HepG2 (cell line): ENCODE results near the gene KCNAB1. TPM values are rescaled to one million over a fixed set of nuclear protein-coding genes. Genes with fewer than 3 reads are reported as not detected.
"Not testable (repeated sequence)": the region's sequence is repeated elsewhere in the genome, so short reads cannot be mapped to it uniquely, and the experiment has no call there.

ENCODE experiments used
- ATAC-seq: fragments of 200-7000 bp; cut with Tn5 transposase; 3 replicates; pipeline ENCODE4 v1.9.1; 2020; ENCODE audit warnings: mild to moderate bottlenecking, moderate library complexity
- BruUV-seq: library from RNA; stranded (reverse); fragments of 400-500 nt; replicated peaks from 2 replicates; lab custom pipeline; 2021; lab: Mats Ljungman, UMichigan
- CTCF ChIA-PET: fragments of 300-600 bp; formaldehyde crosslinking; extraction: SDS; loops from one replicate; lab custom pipeline; 2021; ENCODE audit warnings: low total read pairs, inconsistent platforms, low intra/inter-chr PET ratio; lab: Yijun Ruan, JAX
- POLR2A ChIA-PET: fragments of 350-600 bp; sonication (Branson Sonifier 250); formaldehyde crosslinking; loops from one replicate; lab custom pipeline; 2020; ENCODE audit warnings: antibody characterized with exemption, inconsistent platforms; lab: Yijun Ruan, JAX
- DNase-seq: peaks from one replicate; pipeline ENCODE4 v3.0.0-alpha.2; 2015; ENCODE audit warnings: low spot score
- FAIRE-seq: peaks from 3 replicates; lab custom pipeline; 2011; peaks lifted over from hg19 to GRCh38; lab: Jason Lieb, UNC
- H2AFZ ChIP-seq: one replicate; pipeline ENCODE4 v1.6.1; 2011; ENCODE audit warnings: low read length, inconsistent platforms
- H3K27ac ChIP-seq: fragments of 300-600 bp; 3 replicates; pipeline ENCODE4 v1.8.0; 2011; ENCODE audit warnings: mixed run types, mild to moderate bottlenecking, mixed read lengths, low read length, inconsistent platforms; ENCODE audit not compliant: insufficient read depth; ENCODE audit errors: extremely low read length
- H3K27me3 ChIP-seq, 2 experiments: fragments of 200-600 bp in 1 of 2; 2 replicates in 1 of 2; 3 replicates in 1 of 2; pipeline versions ENCODE4 v1.6.0 to v1.8.0; 2011; ENCODE audit warnings: low read length in 2 of 2, mild to moderate bottlenecking in 2 of 2, moderate library complexity in 2 of 2, inconsistent platforms in 1 of 2; ENCODE audit not compliant: insufficient read depth in 2 of 2, control insufficient read depth in 1 of 2
- H3K36me3 ChIP-seq, 2 experiments: fragments of 200-600 bp in 1 of 2; replicated peaks in 1 of 2; 2 replicates in 1 of 2; 3 replicates in 1 of 2; pipeline versions ENCODE4 v1.5.1 to v1.8.0; 2011; ENCODE audit warnings: low read length in 2 of 2, inconsistent platforms in 1 of 2; ENCODE audit not compliant: insufficient read depth in 2 of 2, control insufficient read depth in 1 of 2
- H3K4me1 ChIP-seq: 2 replicates; pipeline ENCODE4 v1.5.1; 2012; ENCODE audit warnings: low read length, inconsistent platforms; ENCODE audit not compliant: insufficient read depth
- H3K4me2 ChIP-seq: 2 replicates; pipeline ENCODE4 v1.6.0; 2011; ENCODE audit warnings: low read depth, low read length, inconsistent platforms
- H3K4me3 ChIP-seq, 3 experiments: fragments of 200-600 bp in 1 of 3; sonication (generic), shearing (Covaris generic) in 1 of 3; replicated peaks in 1 of 3; 2 replicates each; pipeline ENCODE4 v1.5.1; 2011 to 2016; ENCODE audit warnings: low read length in 3 of 3, inconsistent platforms in 2 of 3, low read depth in 2 of 3, mild to moderate bottlenecking in 2 of 3, control low read depth in 1 of 3, mixed read lengths in 1 of 3; ENCODE audit not compliant: insufficient read depth in 1 of 3
- H3K79me2 ChIP-seq: one replicate; pipeline ENCODE4 v1.6.1; 2011; ENCODE audit warnings: low read length, inconsistent platforms; ENCODE audit not compliant: insufficient read depth
- H3K9ac ChIP-seq: 2 replicates; pipeline ENCODE4 v1.6.0; 2011; ENCODE audit warnings: mild to moderate bottlenecking, low read depth, low read length, inconsistent platforms; ENCODE audit not compliant: insufficient read depth
- H3K9me3 ChIP-seq: 2 replicates; pipeline ENCODE4 v1.5.1; 2012; ENCODE audit warnings: mild to moderate bottlenecking, low read length
- H4K20me1 ChIP-seq: 2 replicates; pipeline ENCODE4 v1.6.0; 2011; ENCODE audit warnings: inconsistent platforms, mild to moderate bottlenecking, low read length, moderate library complexity; ENCODE audit not compliant: insufficient read depth
- CREB1 ChIP-seq, 2 experiments: fragments of 450-650 bp in 1 of 2; IDR thresholded peaks; 2 replicates each; pipeline ENCODE4 v1.6.1; 2016 to 2017; ENCODE audit warnings: control low read depth in 1 of 2, mild to moderate bottlenecking in 1 of 2, missing compliant biosample characterization in 1 of 2, missing genetic modification characterization in 1 of 2
- ELF4 ChIP-seq: sonication (generic); formaldehyde crosslinking; IDR thresholded peaks from 2 replicates; pipeline ENCODE4 v1.5.0; 2020; ENCODE audit warnings: missing genetic modification reagents, mild to moderate bottlenecking, moderate library complexity, borderline replicate concordance
- MIER3 ChIP-seq: IDR thresholded peaks from 2 replicates; pipeline ENCODE4 v1.6.1; 2016; ENCODE audit warnings: missing compliant biosample characterization, borderline replicate concordance
- MIXL1 ChIP-seq: IDR thresholded peaks from 2 replicates; pipeline ENCODE4 v1.6.1; 2016
- MTA3 ChIP-seq: sonication (generic); formaldehyde crosslinking; IDR thresholded peaks from 2 replicates; pipeline ENCODE4 v1.4.0; 2020; ENCODE audit warnings: missing genetic modification reagents
- PRDM4 ChIP-seq: sonication (generic); formaldehyde crosslinking; IDR thresholded peaks from 2 replicates; pipeline ENCODE4 v1.9.0; 2021; ENCODE audit warnings: missing genetic modification reagents, borderline replicate concordance
- TCF12 ChIP-seq, 2 experiments: fragments of 450-650 bp in 1 of 2; sonication (generic) in 1 of 2; formaldehyde crosslinking in 1 of 2; IDR thresholded peaks; 2 replicates each; pipeline versions ENCODE4 v1.6.1 to v1.8.0; 2017 to 2022; ENCODE audit warnings: antibody characterized with exemption in 1 of 2, mild to moderate bottlenecking in 1 of 2, missing genetic modification reagents in 1 of 2, moderate library complexity in 1 of 2
- ZNF12 ChIP-seq: sonication (generic); formaldehyde crosslinking; IDR thresholded peaks from 2 replicates; pipeline ENCODE4 v1.5.0; 2020; ENCODE audit warnings: missing genetic modification reagents
- ZNF572 ChIP-seq: sonication (generic); formaldehyde crosslinking; IDR thresholded peaks from 2 replicates; pipeline ENCODE4 v1.5.1; 2020; ENCODE audit warnings: mild to moderate bottlenecking, missing genetic modification reagents
- ZNF670 ChIP-seq: sonication (generic); formaldehyde crosslinking; IDR thresholded peaks from 2 replicates; pipeline ENCODE4 v1.8.0; 2022; ENCODE audit warnings: mild to moderate bottlenecking, missing genetic modification reagents, borderline replicate concordance
- WGBS: methylation state at CpG from one replicate; pipeline ENCODE4 v1.1.6; 2017; ENCODE audit warnings: low lambda C conversion rate; 5-methylcytosine and 5-hydroxymethylcytosine counted together
- in situ Hi-C: cut with HindIII; loops from 2 replicates; pipeline ENCODE4 v1.10.0; 2017; ENCODE audit warnings: low pct_unique_long_range_greater_than_20kb; ENCODE audit not compliant: extremely low pct_ligation_motif_present
- intact Hi-C: fragments of 100-400 bp; cut with micrococcal nuclease; formaldehyde crosslinking; loops from one replicate; pipeline ENCODE4 v1.10.0; 2022; ENCODE audit not compliant: unreplicated experiment
- polyA plus RNA-seq, 8 experiments: library from polyadenylated mRNA; depleted of rRNA in 3 of 8; stranded (reverse) in 7 of 8; unstranded in 1 of 8; fragments of >200 nt; fragmentation: Illumina TruSeq in 4 of 8; extraction: Trizol in 4 of 8; gene quantifications; 2 replicates each; pipeline versions ENCODE4 v1.2.1 to v1.2.3, GENCODE V29; 2011 to 2016; ENCODE audit warnings: low read depth in 4 of 8, missing spikeins in 1 of 8, mixed read lengths in 1 of 8; ENCODE audit not compliant: insufficient read depth in 1 of 8
- total RNA-seq, 5 experiments: library from RNA; depleted of rRNA; stranded (reverse); fragments of >200 nt; fragmentation: Illumina TruSeq; extraction: Trizol; gene quantifications; 2 replicates each; pipeline ENCODE4 v1.2.3, GENCODE V29; 2016; ENCODE audit warnings: low read depth in 1 of 5
- TF ChIP-seq, protein P1 (sequence below): sonication (generic); formaldehyde crosslinking; conservative IDR thresholded peaks from 2 replicates; pipeline ENCODE4 v1.5.0; 2020; ENCODE audit warnings: missing genetic modification reagents

KCNAB1 gene
- total and polyA plus RNA-seq, 2 of the 13 experiments (the other 11 are each of a cell fraction or from before 2014, with no cell fraction given), result not detected

DNA sequence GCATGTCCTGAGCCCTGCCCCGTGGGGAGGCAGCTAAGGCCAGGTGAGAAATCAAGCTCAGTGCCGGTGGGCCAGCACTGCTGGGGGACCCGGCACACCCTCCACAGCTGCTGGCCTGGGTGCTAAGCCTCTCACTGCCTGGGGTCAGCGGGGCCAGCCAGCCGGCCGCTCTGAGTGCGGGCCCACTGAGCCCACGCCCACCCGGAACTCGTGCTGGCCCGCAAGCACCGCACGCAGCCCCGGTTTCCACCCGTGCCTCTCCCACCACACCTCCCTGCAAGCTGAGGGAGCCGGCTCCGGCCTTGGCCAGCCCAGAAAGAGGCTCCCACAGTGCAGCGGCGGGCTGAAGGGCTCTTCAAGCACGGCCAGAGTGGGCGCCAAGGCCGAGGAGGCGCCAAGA, 103.7 kb downstream of the KCNAB1 start:
- H2AFZ ChIP-seq, H3K27ac ChIP-seq, H3K27me3 ChIP-seq, FAIRE-seq, in situ Hi-C loops, BruUV-seq, H3K4me1 ChIP-seq, intact Hi-C loops, H3K4me2 ChIP-seq, H4K20me1 ChIP-seq, CTCF ChIA-PET, H3K9me3 ChIP-seq, H3K9ac ChIP-seq, H3K4me3 ChIP-seq, DNase-seq, H3K79me2 ChIP-seq, ATAC-seq, POLR2A ChIA-PET, H3K36me3 ChIP-seq: not testable (repeated sequence)
- 42% methylated on average over 9 of the region's 23 CpGs for WGBS

- intact Hi-C loops, result no loop called here
- no peaks in the 10 kb centered on the region for H3K4me1 ChIP-seq
- BruUV-seq, result no TSS peak
- CTCF ChIA-PET, result no interaction called here
- H3K36me3 ChIP-seq, result no peaks in the 10 kb centered on the region
- H3K9ac ChIP-seq, result no peak overlapping the region
- H3K27me3 ChIP-seq, result no peaks in the 10 kb centered on the region
- no peaks in the 10 kb centered on the region for H3K9me3 ChIP-seq
- H3K4me2 ChIP-seq, result no peak overlapping the region
- no peaks in the 10 kb centered on the region for H3K79me2 ChIP-seq
- FAIRE-seq (no peak), ATAC-seq (no peak), DNase-seq (no peak)
- WGBS, result 6% methylated on average over 6 of the region's 6 CpGs
- no peaks in the 10 kb centered on the region for H4K20me1 ChIP-seq
- no peak overlapping the region for H3K27ac ChIP-seq
- POLR2A ChIA-PET, result no interaction called here
- in situ Hi-C loops, result no loop called here
- no peak overlapping the region for H3K4me3 ChIP-seq
- H2AFZ ChIP-seq, result no peak overlapping the region
- TF ChIP-seq ZNF670 (CRISPR knock-in tag) (no peak), MTA3 (CRISPR knock-in tag) (no peak), ELF4 (CRISPR knock-in tag) (no peak), ZNF572 (CRISPR knock-in tag) (no peak), PRDM4 (CRISPR knock-in tag) (no peak), TCF12 (IDR thresholded peaks at IDR 0.05) (no peak), TCF12 (CRISPR knock-in tag; IDR thresholded peaks at IDR 0.05) (no peak), MIER3 (CRISPR knock-in tag) (no peak), ZNF12 (no peak), CREB1 (IDR thresholded peaks at IDR 0.05) (no peak), CREB1 (CRISPR knock-in tag; IDR thresholded peaks at IDR 0.05) (no peak), MIXL1 (CRISPR knock-in tag) (no peak)
- TF ChIP-seq, protein P1, sequence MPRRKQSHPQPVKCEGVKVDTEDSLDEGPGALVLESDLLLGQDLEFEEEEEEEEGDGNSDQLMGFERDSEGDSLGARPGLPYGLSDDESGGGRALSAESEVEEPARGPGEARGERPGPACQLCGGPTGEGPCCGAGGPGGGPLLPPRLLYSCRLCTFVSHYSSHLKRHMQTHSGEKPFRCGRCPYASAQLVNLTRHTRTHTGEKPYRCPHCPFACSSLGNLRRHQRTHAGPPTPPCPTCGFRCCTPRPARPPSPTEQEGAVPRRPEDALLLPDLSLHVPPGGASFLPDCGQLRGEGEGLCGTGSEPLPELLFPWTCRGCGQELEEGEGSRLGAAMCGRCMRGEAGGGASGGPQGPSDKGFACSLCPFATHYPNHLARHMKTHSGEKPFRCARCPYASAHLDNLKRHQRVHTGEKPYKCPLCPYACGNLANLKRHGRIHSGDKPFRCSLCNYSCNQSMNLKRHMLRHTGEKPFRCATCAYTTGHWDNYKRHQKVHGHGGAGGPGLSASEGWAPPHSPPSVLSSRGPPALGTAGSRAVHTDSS (CRISPR knock-in tag), result no peak
Measured at GRCh38 chr3:156226676-156227420, 106.5 kb downstream of the KCNAB1 start.
